ENCODE results near the gene BLVRA.

GRCh38 chr7:43844257-43844656, 85.8 kb downstream of the BLVRA start:
- TF ChIP-seq, protein P1, sequence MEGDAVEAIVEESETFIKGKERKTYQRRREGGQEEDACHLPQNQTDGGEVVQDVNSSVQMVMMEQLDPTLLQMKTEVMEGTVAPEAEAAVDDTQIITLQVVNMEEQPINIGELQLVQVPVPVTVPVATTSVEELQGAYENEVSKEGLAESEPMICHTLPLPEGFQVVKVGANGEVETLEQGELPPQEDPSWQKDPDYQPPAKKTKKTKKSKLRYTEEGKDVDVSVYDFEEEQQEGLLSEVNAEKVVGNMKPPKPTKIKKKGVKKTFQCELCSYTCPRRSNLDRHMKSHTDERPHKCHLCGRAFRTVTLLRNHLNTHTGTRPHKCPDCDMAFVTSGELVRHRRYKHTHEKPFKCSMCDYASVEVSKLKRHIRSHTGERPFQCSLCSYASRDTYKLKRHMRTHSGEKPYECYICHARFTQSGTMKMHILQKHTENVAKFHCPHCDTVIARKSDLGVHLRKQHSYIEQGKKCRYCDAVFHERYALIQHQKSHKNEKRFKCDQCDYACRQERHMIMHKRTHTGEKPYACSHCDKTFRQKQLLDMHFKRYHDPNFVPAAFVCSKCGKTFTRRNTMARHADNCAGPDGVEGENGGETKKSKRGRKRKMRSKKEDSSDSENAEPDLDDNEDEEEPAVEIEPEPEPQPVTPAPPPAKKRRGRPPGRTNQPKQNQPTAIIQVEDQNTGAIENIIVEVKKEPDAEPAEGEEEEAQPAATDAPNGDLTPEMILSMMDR (conservative IDR thresholded peaks at IDR 0.05), result no peak
- no peak for TF ChIP-seq EZH2 (IDR thresholded peaks at IDR 0.05; ENCODE audit: low read depth)
